RPMI8226 (cell line): ENCODE measurements around the gene CSNK2B.

Source experiments
- DNase-seq: peaks from one replicate; pipeline ENCODE4 v3.0.0-alpha.2; 2015

CSNK2B gene

GRCh38 chr6:31715022-31715958 lies 49.4 kb downstream of the CSNK2B start, which contains the start of gene LY6G6D:
TSS of gene LY6G6D (plus strand) at chr6:31715348. CDS start at chr6:31715356, 8 bp downstream.
- DNase-seq: no peak

GRCh38 chr6:31717499-31718222 lies 51.8 kb downstream of the CSNK2B start:
- no peak for DNase-seq

- no peak for DNase-seq
Measured at GRCh38 chr6:31718265-31718664, 52.4 kb downstream of the CSNK2B start.

DNA sequence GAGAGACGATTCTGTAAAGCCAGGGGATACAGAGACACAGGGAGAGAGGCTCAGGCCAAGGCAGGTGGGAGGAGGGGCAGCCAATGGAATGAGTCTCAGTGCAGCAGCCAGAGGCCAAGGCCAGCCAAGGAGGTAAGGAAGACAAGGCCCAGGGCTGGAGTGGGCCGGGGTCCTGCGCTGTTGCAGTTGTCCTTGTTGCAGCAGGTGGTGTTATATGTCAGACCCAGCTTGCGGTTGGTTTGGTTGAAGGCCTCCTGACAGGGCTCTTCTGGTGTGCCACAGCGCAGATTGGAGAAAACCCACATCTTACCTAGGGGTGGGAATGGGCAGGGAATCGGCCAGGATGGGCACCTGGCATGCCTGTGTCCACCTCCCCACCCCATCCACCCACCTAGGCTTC lies 53.1 kb downstream of the CSNK2B start:
- no peak for DNase-seq
